Panc1 (cell line): ENCODE data around the gene PTDSS2. TPM values are rescaled to one million over a fixed set of nuclear protein-coding genes. Genes with fewer than 3 reads are reported as not detected.
A peak's percentile ranks its signal among the peaks of the same experiment; 100 is the strongest.

ENCODE experiments used
- ATAC-seq: fragments of 200-7000 bp; cut with Tn5 transposase; 2 replicates; pipeline ENCODE4 v1.9.1; 2020; ENCODE audit warnings: mild to moderate bottlenecking, moderate library complexity
- BruUV-seq: library from RNA; stranded (reverse); fragments of 400-500 nt; replicated peaks from 2 replicates; lab custom pipeline; 2021; lab: Mats Ljungman, UMichigan
- CTCF ChIA-PET: fragments of 300-600 bp; sonication (Branson Sonifier 250); formaldehyde crosslinking; loops from one replicate; lab custom pipeline; 2022; ENCODE audit warnings: antibody characterized with exemption; lab: Charles Lee
- POLR2A ChIA-PET: fragments of 300-600 bp; sonication (Branson Sonifier 250); formaldehyde crosslinking; loops from one replicate; lab custom pipeline; 2022; ENCODE audit warnings: antibody characterized with exemption; lab: Charles Lee
- DNase-seq: peaks from one replicate; pipeline ENCODE4 v3.0.0-alpha.2; 2010; ENCODE audit warnings: low read depth, low spot score
- H3K27ac ChIP-seq: 2 replicates; pipeline ENCODE4 v1.5.1; 2011; ENCODE audit warnings: mild to moderate bottlenecking, low read length, inconsistent platforms
- H3K27me3 ChIP-seq: fragments of 200-500 bp; sonication (Bioruptor generic); 2 replicates; pipeline ENCODE4 v1.6.0; 2014; ENCODE audit warnings: low read length, inconsistent platforms; ENCODE audit not compliant: control insufficient read depth, insufficient read depth
- H3K36me3 ChIP-seq: fragments of 200-500 bp; sonication (Bioruptor generic); 2 replicates; pipeline ENCODE4 v1.5.1; 2014; ENCODE audit warnings: inconsistent platforms, mild to moderate bottlenecking, low read length, moderate library complexity; ENCODE audit not compliant: control insufficient read depth, insufficient read depth
- H3K4me1 ChIP-seq: 2 replicates; pipeline ENCODE4 v1.5.1; 2011; ENCODE audit warnings: inconsistent platforms, mild to moderate bottlenecking, low read length, moderate library complexity; ENCODE audit not compliant: control insufficient read depth, insufficient read depth
- H3K4me3 ChIP-seq, 2 experiments: 2 replicates each; pipeline ENCODE4 v1.5.1; 2011 to 2012; ENCODE audit warnings: low read depth in 2 of 2, low read length in 2 of 2, mild to moderate bottlenecking in 2 of 2, inconsistent platforms in 1 of 2, moderate library complexity in 1 of 2
- H3K9me3 ChIP-seq: fragments of 200-500 bp; sonication (Bioruptor generic); 2 replicates; pipeline ENCODE4 v1.5.1; 2014; ENCODE audit warnings: low read depth, mild to moderate bottlenecking, inconsistent platforms, low read length, moderate library complexity; ENCODE audit not compliant: control insufficient read depth, insufficient read depth
- POLR2AphosphoS5 ChIP-seq: IDR thresholded peaks from 2 replicates; pipeline ENCODE4 v1.6.1; 2012; ENCODE audit warnings: mild to moderate bottlenecking, low read depth, low read length, moderate library complexity
- SIN3A ChIP-seq: IDR thresholded peaks from 2 replicates; pipeline ENCODE4 v1.6.1; 2012; ENCODE audit warnings: low read depth, mild to moderate bottlenecking, low read length, moderate library complexity, borderline replicate concordance; ENCODE audit not compliant: insufficient read depth
- TCF7L2 ChIP-seq: IDR thresholded peaks from 2 replicates; pipeline ENCODE4 v1.6.1; 2011; ENCODE audit warnings: mild to moderate bottlenecking, low read depth, low read length, inconsistent platforms
- in situ Hi-C: cut with HindIII; loops from 2 replicates; pipeline ENCODE4 v1.10.0; 2016; ENCODE audit warnings: low sequenced_read_pairs, low pct_unique_long_range_greater_than_20kb
- intact Hi-C: fragments of 100-400 bp; cut with micrococcal nuclease; formaldehyde crosslinking; loops from one replicate; pipeline ENCODE4 v1.10.0; 2022; ENCODE audit not compliant: unreplicated experiment
- total RNA-seq: library from RNA; stranded (reverse); gene quantifications from one replicate; pipeline ENCODE4 v1.2.1, GENCODE V29; 2021; ENCODE audit not compliant: unreplicated experiment
- TF ChIP-seq, protein P1 (sequence below): fragments of 450-650 bp; IDR thresholded peaks from 2 replicates; pipeline ENCODE4 v1.5.1; 2017; ENCODE audit warnings: mild to moderate bottlenecking
- TF ChIP-seq, protein P2 (sequence below), 2 experiments: IDR thresholded peaks; 2 replicates each; pipeline ENCODE4 v1.6.1; 2011 to 2012; ENCODE audit warnings: low read depth in 2 of 2, control low read depth in 1 of 2, low read length in 1 of 2, mild to moderate bottlenecking in 1 of 2, moderate library complexity in 1 of 2; ENCODE audit not compliant: insufficient read depth in 1 of 2

The PTDSS2 gene
- total RNA-seq, 1 experiment from 2014 or later: 103 TPM

DNA sequence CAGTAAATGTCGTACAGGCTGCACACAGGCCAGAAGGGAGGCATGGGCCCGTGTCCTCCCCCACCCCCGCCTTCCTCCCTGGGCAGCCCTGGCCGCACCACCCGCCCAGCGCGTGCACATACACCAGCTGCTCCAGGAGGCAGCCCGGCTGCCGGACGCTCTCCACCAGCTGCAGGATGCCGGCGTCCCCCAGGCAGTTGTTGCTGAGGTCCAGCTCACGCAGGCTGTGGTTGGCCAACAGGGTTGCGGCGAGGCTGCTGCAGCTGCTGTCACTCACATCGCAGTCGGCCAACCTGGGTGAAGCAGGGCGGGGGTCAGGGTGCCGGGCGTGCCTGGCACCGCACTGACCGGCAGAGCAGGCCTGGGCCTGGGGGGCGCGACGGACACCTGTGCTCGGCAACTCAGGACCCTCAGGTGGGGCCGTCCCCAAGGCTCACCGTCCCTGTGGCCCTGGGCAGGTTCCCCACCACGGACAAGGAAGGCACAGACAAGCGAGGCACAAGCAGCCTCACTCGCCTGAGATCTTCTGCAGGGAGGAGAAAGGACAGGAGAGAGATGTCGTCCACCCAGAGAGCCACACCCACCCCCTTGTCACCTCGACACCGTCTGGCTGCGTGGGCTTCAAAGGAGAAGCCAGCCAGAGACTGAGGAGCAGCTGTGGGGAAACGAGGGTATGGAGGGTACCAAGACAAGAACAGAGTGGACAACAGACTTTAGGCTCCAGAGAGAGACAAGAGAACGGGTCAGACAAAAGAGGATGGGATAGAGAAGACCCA is 44.9 kb downstream of the PTDSS2 start:
- no peak overlapping the region for H3K4me3 ChIP-seq

DNA sequence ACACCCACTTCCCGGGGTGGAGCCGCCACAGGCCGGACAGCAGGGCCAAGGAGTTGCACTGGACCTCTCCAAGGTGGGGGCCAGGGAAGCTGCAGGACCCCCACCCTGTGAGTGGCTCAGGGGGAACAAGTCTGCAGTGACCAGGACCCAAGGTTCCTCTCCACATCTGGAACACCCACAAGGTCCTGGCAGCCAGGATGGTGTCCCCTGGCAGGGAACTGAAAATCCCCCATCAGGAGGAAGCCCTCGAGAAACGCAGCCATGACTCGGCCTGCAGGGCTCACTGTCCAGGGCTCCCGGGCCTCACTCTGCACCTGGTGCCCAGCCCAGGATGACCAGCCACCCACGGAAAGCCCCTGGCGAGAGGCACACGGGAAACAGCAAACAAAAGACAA is 45.5 kb downstream of the PTDSS2 start:
- no peaks in the 10 kb centered on the region for H3K4me1 ChIP-seq
- ATAC-seq (no peak), DNase-seq (no peak)
- in situ Hi-C loops: no loop called here
- ChIA-PET POLR2A (no interaction called here), CTCF (no interaction called here)
- no peaks in the 10 kb centered on the region for H3K9me3 ChIP-seq
- no peak overlapping the region for H3K4me3 ChIP-seq
- no peak overlapping the region for H3K27ac ChIP-seq
- BruUV-seq: no TSS peak
- H3K36me3 ChIP-seq: peaks cover 15% of the 10 kb centered on the region; the same call in 1 of the 2 replicates
- TF ChIP-seq, protein P1, sequence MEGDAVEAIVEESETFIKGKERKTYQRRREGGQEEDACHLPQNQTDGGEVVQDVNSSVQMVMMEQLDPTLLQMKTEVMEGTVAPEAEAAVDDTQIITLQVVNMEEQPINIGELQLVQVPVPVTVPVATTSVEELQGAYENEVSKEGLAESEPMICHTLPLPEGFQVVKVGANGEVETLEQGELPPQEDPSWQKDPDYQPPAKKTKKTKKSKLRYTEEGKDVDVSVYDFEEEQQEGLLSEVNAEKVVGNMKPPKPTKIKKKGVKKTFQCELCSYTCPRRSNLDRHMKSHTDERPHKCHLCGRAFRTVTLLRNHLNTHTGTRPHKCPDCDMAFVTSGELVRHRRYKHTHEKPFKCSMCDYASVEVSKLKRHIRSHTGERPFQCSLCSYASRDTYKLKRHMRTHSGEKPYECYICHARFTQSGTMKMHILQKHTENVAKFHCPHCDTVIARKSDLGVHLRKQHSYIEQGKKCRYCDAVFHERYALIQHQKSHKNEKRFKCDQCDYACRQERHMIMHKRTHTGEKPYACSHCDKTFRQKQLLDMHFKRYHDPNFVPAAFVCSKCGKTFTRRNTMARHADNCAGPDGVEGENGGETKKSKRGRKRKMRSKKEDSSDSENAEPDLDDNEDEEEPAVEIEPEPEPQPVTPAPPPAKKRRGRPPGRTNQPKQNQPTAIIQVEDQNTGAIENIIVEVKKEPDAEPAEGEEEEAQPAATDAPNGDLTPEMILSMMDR: no peak
- TF ChIP-seq TCF7L2: no peak
- TF ChIP-seq, protein P2, sequence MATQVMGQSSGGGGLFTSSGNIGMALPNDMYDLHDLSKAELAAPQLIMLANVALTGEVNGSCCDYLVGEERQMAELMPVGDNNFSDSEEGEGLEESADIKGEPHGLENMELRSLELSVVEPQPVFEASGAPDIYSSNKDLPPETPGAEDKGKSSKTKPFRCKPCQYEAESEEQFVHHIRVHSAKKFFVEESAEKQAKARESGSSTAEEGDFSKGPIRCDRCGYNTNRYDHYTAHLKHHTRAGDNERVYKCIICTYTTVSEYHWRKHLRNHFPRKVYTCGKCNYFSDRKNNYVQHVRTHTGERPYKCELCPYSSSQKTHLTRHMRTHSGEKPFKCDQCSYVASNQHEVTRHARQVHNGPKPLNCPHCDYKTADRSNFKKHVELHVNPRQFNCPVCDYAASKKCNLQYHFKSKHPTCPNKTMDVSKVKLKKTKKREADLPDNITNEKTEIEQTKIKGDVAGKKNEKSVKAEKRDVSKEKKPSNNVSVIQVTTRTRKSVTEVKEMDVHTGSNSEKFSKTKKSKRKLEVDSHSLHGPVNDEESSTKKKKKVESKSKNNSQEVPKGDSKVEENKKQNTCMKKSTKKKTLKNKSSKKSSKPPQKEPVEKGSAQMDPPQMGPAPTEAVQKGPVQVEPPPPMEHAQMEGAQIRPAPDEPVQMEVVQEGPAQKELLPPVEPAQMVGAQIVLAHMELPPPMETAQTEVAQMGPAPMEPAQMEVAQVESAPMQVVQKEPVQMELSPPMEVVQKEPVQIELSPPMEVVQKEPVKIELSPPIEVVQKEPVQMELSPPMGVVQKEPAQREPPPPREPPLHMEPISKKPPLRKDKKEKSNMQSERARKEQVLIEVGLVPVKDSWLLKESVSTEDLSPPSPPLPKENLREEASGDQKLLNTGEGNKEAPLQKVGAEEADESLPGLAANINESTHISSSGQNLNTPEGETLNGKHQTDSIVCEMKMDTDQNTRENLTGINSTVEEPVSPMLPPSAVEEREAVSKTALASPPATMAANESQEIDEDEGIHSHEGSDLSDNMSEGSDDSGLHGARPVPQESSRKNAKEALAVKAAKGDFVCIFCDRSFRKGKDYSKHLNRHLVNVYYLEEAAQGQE (IDR thresholded peaks at IDR 0.05; ENCODE audit: insufficient read depth in 1 of 2, low read depth in 2 of 2, low read length in 1 of 2): no peak
- no peak; the same call in 1 of the 2 replicates for TF ChIP-seq POLR2AphosphoS5
- no peak for TF ChIP-seq SIN3A
- H3K27me3 ChIP-seq: no peaks in the 10 kb centered on the region
- intact Hi-C loops: no loop called here

More for the DNA sequence above, 44.9 kb downstream of the PTDSS2 start:
- ChIA-PET POLR2A (no interaction called here), CTCF (interaction anchor here (0.6 to 0.7 kb wide), 2 partner anchors 24 to 271 kb away, joined by 4 to 14 read pairs; no protein-coding TSS in a partner anchor)
- no peaks in the 10 kb centered on the region for H3K9me3 ChIP-seq
- TF ChIP-seq TCF7L2 (no peak), SIN3A (0 out of 2 replicates have a peak, but pooled peaks have one; percentile 50), POLR2AphosphoS5 (0 out of 2 replicates have a peak, but pooled peaks have one; percentile 29)
- TF ChIP-seq, protein P2 (IDR thresholded peaks at IDR 0.05; ENCODE audit: insufficient read depth in 1 of 2, low read depth in 2 of 2, low read length in 1 of 2): no peak
- TF ChIP-seq, protein P1: no peak
- H3K27ac ChIP-seq: no peak overlapping the region
- intact Hi-C loops (no loop called here), in situ Hi-C loops (no loop called here)
- ATAC-seq (peak; percentile 17), DNase-seq (no peak)
- H3K36me3 ChIP-seq: peaks cover 9% of the 10 kb centered on the region; the same call in 1 of the 2 replicates
- no TSS peak for BruUV-seq
- H3K27me3 ChIP-seq: no peaks in the 10 kb centered on the region
- no peaks in the 10 kb centered on the region for H3K4me1 ChIP-seq
